CD4-positive, alpha-beta T cell treated with Interferon gamma for 1 hour (primary cell): ENCODE results near the gene ZFAND5.

Experiments used
- DNase-seq: peaks from one replicate; pipeline ENCODE4 v3.0.0-alpha.2; 2020

ZFAND5 gene

DNA sequence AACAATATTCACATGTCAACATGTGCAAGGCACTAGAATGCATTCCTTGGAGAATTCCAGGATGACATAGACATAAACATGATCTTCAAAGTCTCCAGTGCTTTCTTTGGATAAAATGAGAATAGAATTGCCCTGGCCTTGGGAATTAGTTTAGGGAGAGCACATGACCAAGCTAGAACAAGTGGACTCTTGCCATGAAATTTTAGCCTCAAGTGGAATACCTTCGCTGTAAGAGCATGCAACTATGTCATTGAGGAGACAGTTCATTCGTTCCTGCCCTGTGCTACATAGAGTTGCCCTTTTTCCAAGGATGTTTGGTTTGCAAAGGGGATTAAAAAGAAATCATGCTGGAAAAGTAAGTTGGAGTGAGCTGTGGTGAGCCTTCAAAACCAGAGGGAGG is 42.7 kb downstream of the ZFAND5 start:
- DNase-seq, result no peak

- no peak for DNase-seq
Observed at GRCh38 chr9:72315510-72316311, 49.3 kb downstream of the ZFAND5 start.

GRCh38 chr9:72315089-72315509 is 49.9 kb downstream of the ZFAND5 start:
- no peak for DNase-seq

DNA sequence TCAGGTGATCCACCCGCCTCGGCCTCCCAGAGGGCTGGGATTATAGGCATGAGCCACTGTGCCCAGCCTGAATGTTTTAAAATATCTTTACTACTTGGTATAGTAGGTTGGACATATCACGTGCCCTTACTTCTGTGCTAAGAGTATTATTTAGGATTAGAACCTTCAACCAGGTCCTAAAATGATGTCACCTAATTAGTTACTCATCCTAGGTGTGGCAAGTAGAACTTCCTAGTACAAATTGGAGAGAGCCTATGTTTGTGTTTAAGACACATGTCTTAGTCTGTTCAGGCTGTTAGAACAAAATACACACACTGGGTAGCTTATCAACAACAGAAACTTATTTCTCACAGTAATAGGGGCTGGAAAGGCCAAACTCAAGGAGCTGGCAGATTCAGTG is 51.5 kb downstream of the ZFAND5 start:
- DNase-seq, result no peak

DNA sequence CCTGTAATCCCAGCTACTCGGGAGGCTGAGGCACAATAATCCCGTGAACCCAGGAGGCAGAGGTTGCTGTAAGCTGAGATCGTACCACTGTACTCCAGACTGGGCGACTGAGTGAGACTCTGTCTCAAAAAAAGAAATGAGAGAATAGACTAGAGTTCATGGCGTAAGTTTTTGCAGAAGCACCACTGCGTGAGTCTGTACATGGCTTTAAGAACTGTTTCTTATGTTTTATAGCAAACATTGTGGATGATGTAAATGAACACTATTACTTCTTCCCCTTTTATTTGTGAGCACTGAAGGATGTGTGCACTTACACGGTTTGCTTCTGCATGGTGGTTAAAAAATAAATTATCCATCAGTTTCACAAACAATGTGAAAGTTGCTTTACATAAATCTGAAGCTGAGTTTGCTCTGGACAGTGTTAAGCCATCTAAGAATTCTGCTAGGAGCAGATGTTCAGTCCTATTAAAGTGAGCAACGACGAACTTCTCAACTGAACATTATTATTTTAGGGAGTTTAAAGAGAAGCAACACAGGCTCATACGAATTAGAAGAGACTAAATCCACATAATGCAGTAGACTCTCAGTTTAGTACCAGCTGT is 52.5 kb downstream of the ZFAND5 start:
- DNase-seq, result no peak

GRCh38 chr9:72309364-72310133 is 55.5 kb downstream of the ZFAND5 start:
- DNase-seq, result no peak

DNA sequence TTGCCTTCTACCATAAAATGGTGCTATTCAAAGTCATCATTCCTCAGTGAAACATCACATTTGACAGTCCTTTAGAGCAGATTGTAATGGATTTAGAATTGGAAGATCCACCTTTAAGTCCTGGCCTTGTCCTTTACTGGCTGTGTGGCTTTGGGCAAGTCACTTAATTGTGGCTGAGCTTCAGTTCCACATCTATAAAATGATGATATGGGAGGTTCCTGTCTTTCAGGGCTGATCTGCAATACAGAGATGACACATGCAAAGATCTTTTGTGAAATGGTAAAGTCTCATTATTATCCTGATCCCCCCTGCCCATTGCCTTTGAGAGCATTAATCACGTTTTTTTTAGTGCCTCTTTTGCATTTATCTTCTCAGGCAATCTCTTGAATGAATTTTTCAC is 58.2 kb downstream of the ZFAND5 start:
- peak; percentile 14 for DNase-seq

DNA sequence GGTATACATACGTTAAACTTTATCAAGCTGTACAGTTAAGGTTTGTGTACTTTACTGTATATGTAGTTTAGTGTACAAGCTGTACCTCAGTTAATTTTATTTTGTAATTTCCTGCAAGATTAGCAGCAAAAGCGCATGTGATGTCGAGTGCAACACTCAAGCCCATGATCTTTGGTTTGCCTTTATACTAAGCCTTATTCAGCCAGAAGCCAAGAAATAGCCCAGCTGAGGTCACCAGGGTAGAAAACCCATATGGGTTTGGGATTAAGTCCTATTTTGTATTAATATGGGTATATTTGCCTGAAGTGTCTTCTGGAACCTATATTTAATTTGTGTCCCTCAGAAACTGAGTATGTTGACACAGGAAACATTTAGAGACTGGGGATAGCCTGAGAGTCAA is 59.3 kb downstream of the ZFAND5 start:
- no peak for DNase-seq

- peak; percentile 83 for DNase-seq
Observed at GRCh38 chr9:72305102-72305546, 59.9 kb downstream of the ZFAND5 start.

GRCh38 chr9:72304538-72304937 is 60.5 kb downstream of the ZFAND5 start:
- DNase-seq, result no peak
